ENCODE measurements around the gene COL4A3.
"Not testable (repeated sequence)": the region's sequence is repeated elsewhere in the genome, so short reads cannot be mapped to it uniquely, and the experiment has no call there.

The COL4A3 gene

GRCh38 chr2:227154986-227155774 is 9.2 kb upstream of the COL4A3 start:
- no peak for DNase-seq (ENCODE audit: low read depth in 2 of 2, low spot score in 1 of 2)

- no peak for DNase-seq (ENCODE audit: low read depth in 2 of 2, low spot score in 1 of 2)
These were observed 4.3 kb upstream of the COL4A3 start for GRCh38 chr2:227160164-227160563.

- no peak for DNase-seq (ENCODE audit: low read depth in 2 of 2, low spot score in 1 of 2)
These were observed 2.5 kb upstream of the COL4A3 start for GRCh38 chr2:227161947-227162346.

GRCh38 chr2:227163485-227163997 is 883 bp upstream of the COL4A3 start:
- no peak for DNase-seq (ENCODE audit: low read depth in 2 of 2, low spot score in 1 of 2)

- no peak for DNase-seq (ENCODE audit: low read depth in 2 of 2, low spot score in 1 of 2)
These were observed 403 bp downstream of the COL4A3 start for GRCh38 chr2:227164763-227165291.

- DNase-seq (ENCODE audit: low read depth in 2 of 2, low spot score in 1 of 2): not testable (repeated sequence)
These were observed 7.4 kb downstream of the COL4A3 start for GRCh38 chr2:227171779-227172178.

- no peak for DNase-seq (ENCODE audit: low read depth in 2 of 2, low spot score in 1 of 2)
These were observed 13.3 kb downstream of the COL4A3 start for GRCh38 chr2:227177592-227178336.

GRCh38 chr2:227179988-227180685 is 15.7 kb downstream of the COL4A3 start:
- no peak for DNase-seq (ENCODE audit: low read depth in 2 of 2, low spot score in 1 of 2)

GRCh38 chr2:227180770-227181169 is 16.3 kb downstream of the COL4A3 start:
- no peak for DNase-seq (ENCODE audit: low read depth in 2 of 2, low spot score in 1 of 2)

- DNase-seq (ENCODE audit: low read depth in 2 of 2, low spot score in 1 of 2): no peak
These were observed 18.3 kb downstream of the COL4A3 start for GRCh38 chr2:227182765-227183164.

- DNase-seq (ENCODE audit: low read depth in 2 of 2, low spot score in 1 of 2): no peak
These were observed 19.4 kb downstream of the COL4A3 start for GRCh38 chr2:227183657-227184367.

- DNase-seq (ENCODE audit: low read depth in 2 of 2, low spot score in 1 of 2): no peak
These were observed 21.3 kb downstream of the COL4A3 start for GRCh38 chr2:227185615-227186232.

- DNase-seq (ENCODE audit: low read depth in 2 of 2, low spot score in 1 of 2): no peak
These were observed 22.3 kb downstream of the COL4A3 start for GRCh38 chr2:227186751-227187150.

GRCh38 chr2:227188292-227188691 is 23.9 kb downstream of the COL4A3 start:
- DNase-seq (ENCODE audit: low read depth in 2 of 2, low spot score in 1 of 2): no peak

- DNase-seq (ENCODE audit: low read depth in 2 of 2, low spot score in 1 of 2): no peak
These were observed 26.9 kb downstream of the COL4A3 start for GRCh38 chr2:227191367-227191766.

- no peak for DNase-seq (ENCODE audit: low read depth in 2 of 2, low spot score in 1 of 2)
These were observed 28.1 kb downstream of the COL4A3 start for GRCh38 chr2:227192491-227192890.

- no peak for DNase-seq (ENCODE audit: low read depth in 2 of 2, low spot score in 1 of 2)
These were observed 29.8 kb downstream of the COL4A3 start for GRCh38 chr2:227194219-227194618.

GRCh38 chr2:227198866-227199265 is 34.4 kb downstream of the COL4A3 start:
- no peak for DNase-seq (ENCODE audit: low read depth in 2 of 2, low spot score in 1 of 2)

GRCh38 chr2:227201771-227202170 is 37.3 kb downstream of the COL4A3 start:
- DNase-seq (ENCODE audit: low read depth in 2 of 2, low spot score in 1 of 2): no peak

GRCh38 chr2:227204452-227204851 is 40.0 kb downstream of the COL4A3 start:
- DNase-seq (ENCODE audit: low read depth in 2 of 2, low spot score in 1 of 2): no peak

Measured in stimulated activated CD8-positive, alpha-beta memory T cell treated with anti-CD3 and anti-CD28 coated beads, Interleukin-4, amount 100 ng/mL, for 1 hour (primary cell).